Keratinocyte (primary cell): ENCODE results near the gene CSK. TPM values are rescaled to one million over a fixed set of nuclear protein-coding genes. Genes with fewer than 3 reads are reported as not detected.
A peak's percentile ranks its signal among the peaks of the same experiment; 100 is the strongest.
"Not testable (repeated sequence)": the region's sequence is repeated elsewhere in the genome, so short reads cannot be mapped to it uniquely, and the experiment has no call there.

Experiments
- DNase-seq: peaks from one replicate; pipeline ENCODE4 v3.0.0-alpha.2; 2011; ENCODE audit warnings: low read depth, missing footprints, low spot score
- FAIRE-seq: peaks from 2 replicates; lab custom pipeline; 2011; peaks lifted over from hg19 to GRCh38; lab: Jason Lieb, UNC
- H2AFZ ChIP-seq: 2 replicates; pipeline ENCODE4 v1.6.0; 2012; ENCODE audit warnings: low read length, control low read depth, inconsistent platforms; ENCODE audit not compliant: control insufficient read depth
- H3K27ac ChIP-seq: 2 replicates; pipeline ENCODE4 v1.5.1; 2011; ENCODE audit warnings: low read length; ENCODE audit not compliant: control insufficient read depth, insufficient read depth
- H3K27me3 ChIP-seq: 3 replicates; pipeline ENCODE4 v1.6.0; 2011; ENCODE audit warnings: low read length; ENCODE audit not compliant: control insufficient read depth, insufficient read depth; ENCODE audit errors: extremely low read depth
- H3K36me3 ChIP-seq, 2 experiments: 2 replicates in 1 of 2; 3 replicates in 1 of 2; pipeline ENCODE4 v1.5.1; 2011; ENCODE audit warnings: low read length in 2 of 2, mild to moderate bottlenecking in 1 of 2; ENCODE audit not compliant: control insufficient read depth in 2 of 2, insufficient read depth in 2 of 2; ENCODE audit errors: extremely low read depth in 1 of 2
- H3K4me1 ChIP-seq: 3 replicates; pipeline ENCODE4 v1.5.1; 2011; ENCODE audit warnings: low read length; ENCODE audit not compliant: control insufficient read depth, insufficient read depth; ENCODE audit errors: extremely low read depth
- H3K4me2 ChIP-seq: 3 replicates; pipeline ENCODE4 v1.6.0; 2011; ENCODE audit warnings: low read depth, low read length; ENCODE audit not compliant: control insufficient read depth, insufficient read depth; ENCODE audit errors: extremely low read depth
- H3K4me3 ChIP-seq, 3 experiments: fragments of 200-600 bp in 1 of 3; sonication (generic) in 1 of 3; 2 replicates in 2 of 3; 3 replicates in 1 of 3; pipeline ENCODE4 v1.5.1; 2011 to 2016; ENCODE audit warnings: low read length in 3 of 3, mild to moderate bottlenecking in 3 of 3, control low read depth in 2 of 3, inconsistent platforms in 1 of 3, low read depth in 1 of 3, mixed read lengths in 1 of 3, mixed run types in 1 of 3, moderate library complexity in 1 of 3; ENCODE audit not compliant: control insufficient read depth in 2 of 3, insufficient read depth in 2 of 3; ENCODE audit errors: extremely low read depth in 1 of 3
- H3K79me2 ChIP-seq: 2 replicates; pipeline ENCODE4 v1.6.0; 2012; ENCODE audit warnings: low read length; ENCODE audit not compliant: control insufficient read depth, insufficient read depth
- H3K9ac ChIP-seq: 3 replicates; pipeline ENCODE4 v1.6.0; 2011; ENCODE audit warnings: low read length; ENCODE audit not compliant: control insufficient read depth, insufficient read depth; ENCODE audit errors: extremely low read depth
- H3K9me1 ChIP-seq: 3 replicates; pipeline ENCODE4 v1.6.0; 2011; ENCODE audit warnings: low read length; ENCODE audit not compliant: control insufficient read depth, insufficient read depth; ENCODE audit errors: extremely low read depth
- H3K9me3 ChIP-seq: 2 replicates; pipeline ENCODE4 v1.5.1; 2012; ENCODE audit warnings: low read depth, low read length; ENCODE audit not compliant: control insufficient read depth
- H4K20me1 ChIP-seq: 3 replicates; pipeline ENCODE4 v1.6.0; 2011; ENCODE audit warnings: low read length; ENCODE audit not compliant: control insufficient read depth, insufficient read depth; ENCODE audit errors: extremely low read depth
- CTCF ChIP-seq, 3 experiments: IDR thresholded peaks in 1 of 3; conservative IDR thresholded peaks in 1 of 3; optimal IDR thresholded peaks in 1 of 3; 2 replicates in 2 of 3; 3 replicates in 1 of 3; pipeline versions ENCODE3 to v1.5.1; 2011; ENCODE audit warnings: low read length in 3 of 3, mild to moderate bottlenecking in 3 of 3, moderate library complexity in 2 of 3, control low read depth in 1 of 3, inconsistent platforms in 1 of 3; ENCODE audit not compliant: insufficient read depth in 2 of 3; ENCODE audit errors: extremely low read depth in 1 of 3
- EZH2 ChIP-seq: IDR thresholded peaks from one replicate; pipeline ENCODE4 v1.6.1; 2012; ENCODE audit warnings: inconsistent platforms, mild to moderate bottlenecking, low read length, moderate library complexity
- dilution Hi-C: fragments of 300-500 bp; cut with MboI; formaldehyde crosslinking; loops from one replicate; pipeline ENCODE4 v1.7.0; 2020; ENCODE audit warnings: low sequenced_read_pairs; ENCODE audit not compliant: extremely low pct_ligation_motif_present
- polyA plus RNA-seq, 5 experiments: library from polyadenylated mRNA; depleted of rRNA in 3 of 5; stranded (reverse) in 3 of 5; stranded (forward) in 1 of 5; unstranded in 1 of 5; fragments of >200 nt; gene quantifications; 1 replicate in 1 of 5; 2 replicates in 3 of 5; 3 replicates in 1 of 5; pipeline versions ENCODE4 v1.2.1 to v1.2.3, GENCODE V29; 2011 to 2012; ENCODE audit warnings: missing spikeins in 2 of 5, low read depth in 1 of 5, low replicate concordance in 1 of 5

CSK gene
- polyA plus RNA-seq, 1 donor (not counting 4 experiments of a cell fraction or from before 2014, with no cell fraction given): 17.2 TPM

GRCh38 chr15:74784426-74785193, 2.7 kb downstream of the CSK start:
- no peak for DNase-seq
- Histone ChIP-seq H3K27ac (no peak overlapping the region), H3K79me2 (peaks cover 72% of the 10 kb centered on the region), H2AFZ (no peak overlapping the region), H3K4me2 (peak overlapping the region; percentile 100), H3K4me1 (peaks cover 75% of the 10 kb centered on the region), H3K9ac (no peak overlapping the region), H3K36me3 (peaks cover 3 to 5% of the 10 kb centered on the region in 2 experiments), H4K20me1 (peaks cover 21% of the 10 kb centered on the region), H3K4me3 (no peak overlapping the region), H3K9me1 (peaks cover 17% of the 10 kb centered on the region), H3K9me3 (no peaks in the 10 kb centered on the region), H3K27me3 (no peaks in the 10 kb centered on the region)
- no peak for FAIRE-seq
- dilution Hi-C loops: no loop called here
- TF ChIP-seq EZH2 (no peak), CTCF (optimal IDR thresholded peaks at IDR 0.05 in 1 of 3, IDR thresholded peaks at IDR 0.05 in 1 of 3, conservative IDR thresholded peaks at IDR 0.05 in 1 of 3; ENCODE audit: extremely low read depth in 1 of 3, insufficient read depth in 2 of 3, low read length in 3 of 3) (no peak)

- no peak overlapping the region for H3K4me3 ChIP-seq
Measured at GRCh38 chr15:74785194-74786032, 3.5 kb downstream of the CSK start.

DNA sequence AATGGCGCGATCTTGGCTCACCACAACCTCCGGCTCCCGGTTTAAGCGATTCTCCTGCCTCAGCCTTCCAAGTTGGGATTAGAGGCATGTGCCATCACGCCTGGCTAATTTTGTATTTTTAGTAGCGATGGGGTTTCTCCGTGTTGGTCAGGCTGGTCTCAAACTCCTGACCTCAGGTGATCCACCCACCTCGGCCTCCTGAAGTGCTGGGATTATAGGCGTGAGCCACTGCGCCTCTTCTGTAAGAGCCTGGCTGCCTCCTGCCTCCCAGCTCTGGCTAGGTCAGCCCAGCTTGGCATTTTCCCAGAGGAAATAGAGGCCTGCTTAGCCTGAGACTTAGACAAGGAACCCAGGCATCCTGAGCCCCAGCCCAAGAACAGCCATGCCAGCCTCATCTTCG, 4.2 kb downstream of the CSK start:
- peaks cover 77% of the 10 kb centered on the region for H3K4me1 ChIP-seq
- FAIRE-seq, DNase-seq, H3K4me3 ChIP-seq, H3K27ac ChIP-seq, H3K4me2 ChIP-seq, H3K27me3 ChIP-seq, H3K9ac ChIP-seq, dilution Hi-C loops, H3K36me3 ChIP-seq, H2AFZ ChIP-seq, H3K9me3 ChIP-seq: not testable (repeated sequence)
- peaks cover 17% of the 10 kb centered on the region for H3K9me1 ChIP-seq
- H4K20me1 ChIP-seq: peaks cover 28% of the 10 kb centered on the region
- peaks cover 83% of the 10 kb centered on the region for H3K79me2 ChIP-seq

More at GRCh38 chr15:74785194-74786032, 3.5 kb downstream of the CSK start:
- peak overlapping the region; percentile 20 for H3K4me2 ChIP-seq
- H3K27ac ChIP-seq: no peak overlapping the region
- H4K20me1 ChIP-seq: peaks cover 28% of the 10 kb centered on the region
- H3K4me1 ChIP-seq: peaks cover 82% of the 10 kb centered on the region
- peaks cover 80% of the 10 kb centered on the region for H3K79me2 ChIP-seq
- dilution Hi-C loops: no loop called here
- no peaks in the 10 kb centered on the region for H3K27me3 ChIP-seq
- FAIRE-seq (no peak), DNase-seq (no peak)
- TF ChIP-seq EZH2: no peak
- TF ChIP-seq CTCF (optimal IDR thresholded peaks at IDR 0.05 in 1 of 3, IDR thresholded peaks at IDR 0.05 in 1 of 3, conservative IDR thresholded peaks at IDR 0.05 in 1 of 3; ENCODE audit: extremely low read depth in 1 of 3, insufficient read depth in 2 of 3, low read length in 3 of 3): no peak
- no peaks in the 10 kb centered on the region for H3K9me3 ChIP-seq
- no peak overlapping the region for H3K9ac ChIP-seq
- H3K36me3 ChIP-seq: peaks cover 3 to 5% of the 10 kb centered on the region in 2 experiments
- H2AFZ ChIP-seq: no peak overlapping the region
- peaks cover 17% of the 10 kb centered on the region for H3K9me1 ChIP-seq
